GM12878 (cell line): ENCODE measurements around the gene VIL1. TPM values are rescaled to one million over a fixed set of nuclear protein-coding genes. Genes with fewer than 3 reads are reported as not detected.

ENCODE experiments used
- ATAC-seq: fragments of 200-7000 bp; cut with Tn5 transposase; 3 replicates; pipeline ENCODE4 v1.9.1; 2020; ENCODE audit warnings: mild to moderate bottlenecking, moderate library complexity
- Bru-seq: library from RNA; stranded (reverse); fragments of 400-500 nt; gene quantifications from one replicate; lab custom pipeline; 2021; lab: Mats Ljungman, UMichigan
- BruChase-seq, 2 experiments: library from RNA; stranded (reverse); fragments of 400-500 nt; gene quantifications; one replicate each; lab custom pipeline; 2021; lab: Mats Ljungman, UMichigan
- BruUV-seq: library from RNA; stranded (reverse); fragments of 400-500 nt; replicated peaks from 2 replicates; lab custom pipeline; 2021; lab: Mats Ljungman, UMichigan
- CTCF ChIA-PET: fragments of 300-600 bp; sonication (Branson Sonifier 250); formaldehyde crosslinking; extraction: SDS; loops from one replicate; lab custom pipeline; 2021; ENCODE audit warnings: inconsistent platforms; lab: Yijun Ruan, JAX
- POLR2A ChIA-PET: fragments of 350-600 bp; formaldehyde crosslinking; extraction: SDS; loops from one replicate; lab custom pipeline; 2021; ENCODE audit warnings: inconsistent platforms; lab: Charles Lee
- RAD21 ChIA-PET: fragments of 300-600 bp; sonication (Branson Sonifier 250); formaldehyde crosslinking; loops from one replicate; lab custom pipeline; 2023; ENCODE audit warnings: antibody characterized with exemption; ENCODE audit not compliant: unreplicated experiment; lab: Charles Lee
- SMC1A ChIA-PET: fragments of 300-600 bp; sonication (Branson Sonifier 250); formaldehyde crosslinking; loops from one replicate; lab custom pipeline; 2023; ENCODE audit not compliant: unreplicated experiment, uncharacterized antibody; lab: Charles Lee
- DNase-seq: peaks from one replicate; pipeline ENCODE4 v3.0.0-alpha.2; 2011; ENCODE audit warnings: low read depth, low spot score
- FAIRE-seq: peaks from 3 replicates; lab custom pipeline; 2011; peaks lifted over from hg19 to GRCh38; lab: Jason Lieb, UNC
- H2AFZ ChIP-seq: 2 replicates; pipeline ENCODE4 v1.6.0; 2011; ENCODE audit warnings: low read depth, low read length, control low read depth; ENCODE audit not compliant: control insufficient read depth
- H3K27ac ChIP-seq: 2 replicates; pipeline ENCODE4 v1.5.1; 2011; ENCODE audit warnings: control low read depth; ENCODE audit not compliant: control insufficient read depth, insufficient read depth
- H3K27me3 ChIP-seq, 2 experiments: replicated peaks in 1 of 2; 2 replicates each; pipeline versions ENCODE4 v1.6.0 to v1.6.1; 2011; ENCODE audit warnings: low read length in 1 of 2; ENCODE audit not compliant: control insufficient read depth in 2 of 2, insufficient read depth in 2 of 2
- H3K36me3 ChIP-seq, 2 experiments: 2 replicates each; pipeline ENCODE4 v1.5.1; 2011; ENCODE audit warnings: low read length in 1 of 2; ENCODE audit not compliant: control insufficient read depth in 2 of 2, insufficient read depth in 2 of 2
- H3K4me1 ChIP-seq: 2 replicates; pipeline ENCODE4 v1.6.1; 2011; ENCODE audit warnings: mild to moderate bottlenecking, low read length, moderate library complexity, mixed read lengths; ENCODE audit not compliant: control insufficient read depth, insufficient read depth
- H3K4me2 ChIP-seq: 2 replicates; pipeline ENCODE4 v1.6.0; 2011; ENCODE audit warnings: control low read depth; ENCODE audit not compliant: control insufficient read depth, insufficient read depth
- H3K4me3 ChIP-seq: fragments of 200-600 bp; sonication (generic); 2 replicates; pipeline ENCODE4 v1.5.1; 2016
- H3K79me2 ChIP-seq: 2 replicates; pipeline ENCODE4 v1.6.0; 2011; ENCODE audit warnings: low read length; ENCODE audit not compliant: control insufficient read depth, insufficient read depth
- H3K9ac ChIP-seq: 2 replicates; pipeline ENCODE4 v1.8.0; 2011; ENCODE audit warnings: low read length, control low read depth, mixed read lengths; ENCODE audit not compliant: control insufficient read depth, insufficient read depth
- H3K9me3 ChIP-seq: replicated peaks from 3 replicates; pipeline ENCODE4 v1.5.1; 2011; ENCODE audit warnings: mild to moderate bottlenecking, low read length; ENCODE audit not compliant: control insufficient read depth, insufficient read depth
- H4K20me1 ChIP-seq: 2 replicates; pipeline ENCODE4 v1.6.0; 2011; ENCODE audit not compliant: control insufficient read depth, insufficient read depth
- ATF2 ChIP-seq: IDR thresholded peaks from 2 replicates; pipeline ENCODE4 v1.6.1; 2012; ENCODE audit warnings: low read length, inconsistent platforms
- BHLHE40 ChIP-seq, 2 experiments: fragments of 450-650 bp in 1 of 2; IDR thresholded peaks; 2 replicates each; pipeline ENCODE4 v1.6.1; 2011 to 2017; ENCODE audit warnings: low read depth in 2 of 2, borderline replicate concordance in 1 of 2, improper control_type of control experiment in 1 of 2, low read length in 1 of 2, mild to moderate bottlenecking in 1 of 2
- IKZF1 ChIP-seq: fragments of 450-650 bp; conservative IDR thresholded peaks from 2 replicates; pipeline ENCODE4 v1.6.1; 2017; ENCODE audit warnings: antibody characterized with exemption, mild to moderate bottlenecking
- MEF2B ChIP-seq: fragments of 450-650 bp; IDR thresholded peaks from 2 replicates; pipeline ENCODE4 v1.6.1; 2018; ENCODE audit warnings: mild to moderate bottlenecking, moderate library complexity; ENCODE audit not compliant: partially characterized antibody, poor library complexity, severe bottlenecking
- SRF ChIP-seq, 2 experiments: IDR thresholded peaks; 2 replicates each; pipeline ENCODE4 v1.6.1; 2011; ENCODE audit warnings: low read depth in 2 of 2, low read length in 2 of 2, mild to moderate bottlenecking in 1 of 2, moderate library complexity in 1 of 2
- WGBS: methylation state at CpG from one replicate; pipeline ENCODE4 v1.1.6; 2016; ENCODE audit warnings: low lambda C conversion rate; ENCODE audit not compliant: insufficient replicate concordance, insufficient coverage; ENCODE audit errors: missing lambda C conversion rate; 5-methylcytosine and 5-hydroxymethylcytosine counted together
- in situ Hi-C: fragments of 300-500 bp; cut with MboI; formaldehyde crosslinking; loops from 9 replicates; pipeline ENCODE4 v1.14.3; 2018; ENCODE audit warnings: mixed read lengths
- intact Hi-C: fragments of 100-400 bp; cut with micrococcal nuclease; formaldehyde crosslinking; loops from one replicate; pipeline ENCODE4 v1.14.2; 2022; ENCODE audit not compliant: unreplicated experiment
- long read RNA-seq, 2 experiments: library from polyadenylated mRNA; unstranded; transcript quantifications; one replicate each; pipeline ENCODE4 v2.0.0, GENCODE V29; 2019 to 2020
- polyA minus RNA-seq, 3 experiments: library from RNA; depleted of rRNA, polyadenylated mRNA; stranded (reverse); fragments of >200 nt; gene quantifications; 2 replicates each; pipeline ENCODE4 v1.2.3, GENCODE V29; 2011
- polyA plus RNA-seq, 11 experiments: library from polyadenylated mRNA; depleted of rRNA in 4 of 11; unstranded in 6 of 11; stranded (reverse) in 5 of 11; fragments of >200 nt; fragmentation: Nextera tagmentation in 4 of 11; fragmentation: Illumina TruSeq in 1 of 11; extraction: Ambion mirVana in 4 of 11; extraction: Trizol in 1 of 11; gene quantifications; 1 replicate in 1 of 11; 2 replicates in 10 of 11; pipeline versions ENCODE4 v1.2.1 to v1.2.3, GENCODE V29; 2011 to 2016; ENCODE audit warnings: inconsistent platforms in 2 of 11, missing spikeins in 2 of 11, low read depth in 1 of 11
- total RNA-seq, 4 experiments: library from RNA; depleted of rRNA in 3 of 4; stranded (reverse); fragments of >200 nt in 3 of 4; fragmentation: Illumina TruSeq in 1 of 4; extraction: Trizol in 1 of 4; gene quantifications; 2 replicates each; pipeline versions ENCODE4 v1.2.1 to v1.2.3, GENCODE V29; 2013 to 2021

Gene VIL1
- 0.07 TPM in 1 of 2 replicates, not detected in the other for total RNA-seq (2013; cell fraction: nucleolus; rRNA removed)
- total RNA-seq (2014; rRNA removed) (0.16 and 0.34 TPM in 2 replicates), total RNA-seq (2014; rRNA removed; fragmentation: Illumina TruSeq; extraction: Trizol) (0.05 and 0.09 TPM in 2 replicates), total RNA-seq (2021) (0.13 and 0.62 TPM in 2 replicates), polyA plus RNA-seq (2011; rRNA removed) (0.61 and 1.9 TPM in 2 replicates), polyA plus RNA-seq (2014; fragmentation: Illumina TruSeq; extraction: Trizol) (0.07 TPM in 1 of 2 replicates, not detected in the other), polyA plus RNA-seq (2014; fragmentation: Nextera tagmentation; extraction: Ambion mirVana) (1 to 10 TPM in 1 of 2 experiments, under 1 TPM in 1; 0.66 to 1.1 TPM), polyA plus RNA-seq (2014; rRNA removed) (0.03 TPM in 2 replicates), polyA plus RNA-seq (2016; fragmentation: Nextera tagmentation; extraction: Ambion mirVana) (under 1 TPM; 0.12 to 0.33 TPM), polyA minus RNA-seq (2011; rRNA and poly(A)+ RNA removed) (5.5 and 6.8 TPM in 2 replicates), Bru-seq, nascent RNA (percentile 14 among the genes with signal in this experiment), BruChase-seq, experiment 1, labeled RNA remaining after a 6-hour chase (percentile 16 among the genes with signal in this experiment), BruChase-seq, experiment 2, labeled RNA remaining after a 2-hour chase (percentile 9 among the genes with signal in this experiment)
- polyA plus RNA-seq (2011; ENCODE audit: low read depth), result 0.20 TPM
- 4.0 and 4.9 TPM in 2 replicates for polyA plus RNA-seq (2011; cell fraction: cytosol; rRNA removed)
- 4.4 and 8.0 TPM in 2 replicates for polyA plus RNA-seq (2011; cell fraction: nucleus; rRNA removed)
- 0.14 and 0.74 TPM in 2 replicates for polyA plus RNA-seq (2012)
- 1.6 and 2.3 TPM in 2 replicates for polyA minus RNA-seq (2011; cell fraction: cytosol; rRNA and poly(A)+ RNA removed)
- polyA minus RNA-seq (2011; cell fraction: nucleus; rRNA and poly(A)+ RNA removed), result 0.60 and 3.2 TPM in 2 replicates
- long read RNA-seq, experiment 1, full-length matches to known transcripts, result 1 of 1 reads
- long read RNA-seq, experiment 1, partial matches to known transcripts, result 0 of 1 reads
- long read RNA-seq, experiment 1, other reads (novel, unspliced or antisense), result 0 of 1 reads
- long read RNA-seq, experiment 2, full-length matches to known transcripts, result 3 of 5 reads
- long read RNA-seq, experiment 2, partial matches to known transcripts, result 0 of 5 reads
- long read RNA-seq, experiment 2, other reads (novel, unspliced or antisense), result 2 of 5 reads

- H3K79me2 ChIP-seq, result no peaks in the 10 kb centered on the region
- BruUV-seq, result no TSS peak
- no peaks in the 10 kb centered on the region for H3K4me1 ChIP-seq
- ChIA-PET RAD21 (no interaction called here), SMC1A (interaction anchor here (1.0 to 1.6 kb wide), 2 partner anchors 10 to 66 kb away, joined by 3 to 4 read pairs; no protein-coding TSS in a partner anchor), POLR2A (interaction anchor here (0.7 kb wide), 1 partner anchor 152 kb away, joined by 3 read pairs; no protein-coding TSS in a partner anchor), CTCF (interaction anchor here (1.2 kb wide), 1 partner anchor 12 kb away, joined by 3 read pairs; no protein-coding TSS in a partner anchor)
- in situ Hi-C loops (no loop called here), intact Hi-C loops (no loop called here)
- no peak within 1 kb of the TSS for H3K27ac ChIP-seq
- peak; percentile 63 for ATAC-seq
- 51% methylated on average over 9 of the region's 9 CpGs for whole genome bisulfite sequencing
- H4K20me1 ChIP-seq, result no peaks in the 10 kb centered on the region
- peak; percentile 19 for TF ChIP-seq MEF2B
- peak; percentile 17 to 52; a peak in 1 of 4 replicates for TF ChIP-seq SRF (IDR thresholded peaks at IDR 0.05; ENCODE audit: low read depth in 2 of 2, low read length in 2 of 2)
- no peak for TF ChIP-seq ATF2
- TF ChIP-seq IKZF1, result peak; percentile 46
- peak in 1 of 2 experiments; percentile 13; a peak in 1 of 4 replicates for TF ChIP-seq BHLHE40 (IDR thresholded peaks at IDR 0.05; ENCODE audit: borderline replicate concordance in 1 of 2, low read depth in 2 of 2, low read length in 1 of 2)
- no peak for FAIRE-seq
- H3K4me3 ChIP-seq, result no peak within 1 kb of the TSS
- H3K4me2 ChIP-seq, result no peak within 1 kb of the TSS
- DNase-seq, result no peak
- H3K9ac ChIP-seq, result no peak within 1 kb of the TSS
- no peaks in the 10 kb centered on the region for H3K27me3 ChIP-seq
- no peaks in the 10 kb centered on the region for H3K9me3 ChIP-seq
- no peak within 1 kb of the TSS for H2AFZ ChIP-seq
- H3K36me3 ChIP-seq, result no peaks in the 10 kb centered on the region
Observed at GRCh38 chr2:218418717-218419458, at the start of gene VIL1. Gene VIL1, plus strand, starts transcription at chr2:218419123. Its CDS starts 4,656 bp downstream, at chr2:218423779.
